HG02678 (cell line): ENCODE measurements around the gene HOXC11.

Experiments used
- ATAC-seq: cut with Tn5 transposase; IDR thresholded peaks from one replicate; pipeline ENCODE4 v1.9.1; 2021; ENCODE audit warnings: mild to moderate bottlenecking, moderate library complexity; ENCODE audit not compliant: unreplicated experiment

Gene HOXC11

GRCh38 chr12:54019924-54020590 lies 47.1 kb downstream of the HOXC11 start:
- no peak for ATAC-seq

- no peak for ATAC-seq
Observed at GRCh38 chr12:54020591-54021405, 47.9 kb downstream of the HOXC11 start.

- no peak for ATAC-seq
Observed at GRCh38 chr12:54021432-54022013, 48.6 kb downstream of the HOXC11 start.

- ATAC-seq: no peak
Observed at GRCh38 chr12:54022960-54023884, 50.3 kb downstream of the HOXC11 start.

GRCh38 chr12:54024127-54024526 lies 51.2 kb downstream of the HOXC11 start:
- no peak for ATAC-seq

GRCh38 chr12:54024581-54025305 lies 51.8 kb downstream of the HOXC11 start:
- no peak for ATAC-seq

- ATAC-seq: no peak
Observed at GRCh38 chr12:54025499-54026405, 52.8 kb downstream of the HOXC11 start.

- ATAC-seq: no peak
Observed at GRCh38 chr12:54026640-54027441, 53.9 kb downstream of the HOXC11 start.
